DND-41 (cell line): ENCODE measurements around the gene UBQLN1.

Experiments used
- ATAC-seq: fragments of 200-7000 bp; cut with Tn5 transposase; 3 replicates; pipeline ENCODE4 v1.9.1; 2021; ENCODE audit warnings: low read depth; ENCODE audit not compliant: insufficient read depth
- DNase-seq: peaks from one replicate; pipeline ENCODE4 v3.0.0-alpha.2; 2020
- H2AFZ ChIP-seq: 2 replicates; pipeline ENCODE4 v1.6.0; 2012; ENCODE audit warnings: low read depth, low read length
- H3K27ac ChIP-seq: 2 replicates; pipeline ENCODE4 v1.5.1; 2012; ENCODE audit warnings: low read length, inconsistent platforms
- H3K27me3 ChIP-seq: fragments of 200-600 bp; sonication (generic); 2 replicates; pipeline ENCODE4 v1.6.0; 2012; ENCODE audit warnings: low read length, mild to moderate bottlenecking, inconsistent platforms; ENCODE audit not compliant: insufficient read depth, poor library complexity
- H3K36me3 ChIP-seq: 2 replicates; pipeline ENCODE4 v1.5.1; 2012; ENCODE audit warnings: low read length, inconsistent platforms; ENCODE audit not compliant: insufficient read depth
- H3K4me1 ChIP-seq: 2 replicates; pipeline ENCODE4 v1.5.1; 2012; ENCODE audit warnings: mild to moderate bottlenecking, low read length; ENCODE audit not compliant: insufficient read depth
- H3K4me2 ChIP-seq: 2 replicates; pipeline ENCODE4 v1.6.0; 2012; ENCODE audit warnings: mild to moderate bottlenecking, moderate library complexity, low read length, inconsistent platforms; ENCODE audit not compliant: insufficient read depth
- H3K4me3 ChIP-seq, 2 experiments: fragments of 200-600 bp in 1 of 2; shearing (Covaris generic) in 1 of 2; 2 replicates each; pipeline ENCODE4 v1.5.1; 2012 to 2016; ENCODE audit warnings: inconsistent platforms in 2 of 2, low read length in 2 of 2, mild to moderate bottlenecking in 2 of 2, low read depth in 1 of 2, moderate library complexity in 1 of 2
- H3K79me2 ChIP-seq: 2 replicates; pipeline ENCODE4 v1.6.0; 2012; ENCODE audit warnings: low read length, inconsistent platforms; ENCODE audit not compliant: insufficient read depth
- H3K9ac ChIP-seq: 2 replicates; pipeline ENCODE4 v1.6.0; 2012; ENCODE audit warnings: low read depth, mild to moderate bottlenecking, inconsistent platforms, low read length, moderate library complexity
- H3K9me3 ChIP-seq: 2 replicates; pipeline ENCODE4 v1.5.1; 2012; ENCODE audit warnings: low read length, moderate library complexity, mild to moderate bottlenecking, inconsistent platforms; ENCODE audit not compliant: insufficient read depth, severe bottlenecking
- H4K20me1 ChIP-seq: 2 replicates; pipeline ENCODE4 v1.6.0; 2012; ENCODE audit warnings: low read length; ENCODE audit not compliant: insufficient read depth
- EZH2 ChIP-seq: IDR thresholded peaks from 3 replicates; pipeline ENCODE4 v1.6.1; 2012; ENCODE audit warnings: borderline replicate concordance, low read depth, mild to moderate bottlenecking, moderate library complexity, low read length, inconsistent platforms; ENCODE audit not compliant: severe bottlenecking
- TF ChIP-seq, protein P1 (sequence below): IDR thresholded peaks from 2 replicates; pipeline ENCODE4 v1.5.1; 2012; ENCODE audit warnings: borderline replicate concordance, low read length, moderate library complexity, mild to moderate bottlenecking; ENCODE audit not compliant: poor library complexity, severe bottlenecking; ENCODE audit errors: extremely low read depth

Gene UBQLN1

DNA sequence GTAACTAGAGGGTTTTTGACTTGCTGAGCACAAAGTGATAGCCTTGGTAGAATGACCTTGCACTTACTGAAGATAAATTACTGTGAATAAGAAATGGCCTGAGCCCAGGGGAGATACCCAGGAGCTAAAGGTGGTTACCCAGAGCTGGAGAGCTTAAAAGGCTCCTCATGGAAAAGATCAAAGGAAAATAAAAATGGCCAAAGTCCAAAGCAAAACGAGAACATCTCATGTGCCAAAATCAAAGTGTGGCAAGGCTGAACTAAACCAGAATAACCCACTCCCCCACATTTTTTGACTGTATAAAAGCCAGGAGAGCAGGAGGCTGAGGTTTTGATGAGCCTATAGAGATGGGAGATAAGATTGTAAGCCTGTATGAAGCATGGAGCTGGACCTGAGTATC, 70.4 kb downstream of the UBQLN1 start:
- Histone ChIP-seq H3K4me1 (no peaks in the 10 kb centered on the region), H3K4me3 (no peak overlapping the region), H3K27me3 (no peaks in the 10 kb centered on the region), H2AFZ (no peak overlapping the region), H3K27ac (no peak overlapping the region), H3K9me3 (no peaks in the 10 kb centered on the region), H3K36me3 (no peaks in the 10 kb centered on the region), H4K20me1 (no peaks in the 10 kb centered on the region), H3K79me2 (no peaks in the 10 kb centered on the region), H3K9ac (no peak overlapping the region), H3K4me2 (no peak overlapping the region)
- ATAC-seq (no peak), DNase-seq (no peak)
- TF ChIP-seq, protein P1, sequence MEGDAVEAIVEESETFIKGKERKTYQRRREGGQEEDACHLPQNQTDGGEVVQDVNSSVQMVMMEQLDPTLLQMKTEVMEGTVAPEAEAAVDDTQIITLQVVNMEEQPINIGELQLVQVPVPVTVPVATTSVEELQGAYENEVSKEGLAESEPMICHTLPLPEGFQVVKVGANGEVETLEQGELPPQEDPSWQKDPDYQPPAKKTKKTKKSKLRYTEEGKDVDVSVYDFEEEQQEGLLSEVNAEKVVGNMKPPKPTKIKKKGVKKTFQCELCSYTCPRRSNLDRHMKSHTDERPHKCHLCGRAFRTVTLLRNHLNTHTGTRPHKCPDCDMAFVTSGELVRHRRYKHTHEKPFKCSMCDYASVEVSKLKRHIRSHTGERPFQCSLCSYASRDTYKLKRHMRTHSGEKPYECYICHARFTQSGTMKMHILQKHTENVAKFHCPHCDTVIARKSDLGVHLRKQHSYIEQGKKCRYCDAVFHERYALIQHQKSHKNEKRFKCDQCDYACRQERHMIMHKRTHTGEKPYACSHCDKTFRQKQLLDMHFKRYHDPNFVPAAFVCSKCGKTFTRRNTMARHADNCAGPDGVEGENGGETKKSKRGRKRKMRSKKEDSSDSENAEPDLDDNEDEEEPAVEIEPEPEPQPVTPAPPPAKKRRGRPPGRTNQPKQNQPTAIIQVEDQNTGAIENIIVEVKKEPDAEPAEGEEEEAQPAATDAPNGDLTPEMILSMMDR = no peak
- TF ChIP-seq EZH2 = no peak

- no peak for ATAC-seq
- no peaks in the 10 kb centered on the region for H3K79me2 ChIP-seq
Measured at GRCh38 chr9:83636813-83637212, 70.9 kb downstream of the UBQLN1 start.

GRCh38 chr9:83633676-83634075, 74.1 kb downstream of the UBQLN1 start:
- H3K27ac ChIP-seq = no peak overlapping the region
- no peaks in the 10 kb centered on the region for H4K20me1 ChIP-seq
- no peaks in the 10 kb centered on the region for H3K79me2 ChIP-seq

More at GRCh38 chr9:83636813-83637212, 70.9 kb downstream of the UBQLN1 start:
- no peaks in the 10 kb centered on the region for H3K36me3 ChIP-seq
- H3K9ac ChIP-seq = no peak overlapping the region
- no peaks in the 10 kb centered on the region for H3K27me3 ChIP-seq
- H3K4me2 ChIP-seq = no peak overlapping the region
- H2AFZ ChIP-seq = no peak overlapping the region
- no peak overlapping the region for H3K27ac ChIP-seq
- no peak for DNase-seq
- no peaks in the 10 kb centered on the region for H3K9me3 ChIP-seq
- H4K20me1 ChIP-seq = no peaks in the 10 kb centered on the region
- H3K4me1 ChIP-seq = no peaks in the 10 kb centered on the region
- TF ChIP-seq, protein P1 = no peak
- TF ChIP-seq EZH2 = no peak
- no peak overlapping the region for H3K4me3 ChIP-seq

More at GRCh38 chr9:83633676-83634075, 74.1 kb downstream of the UBQLN1 start:
- H3K36me3 ChIP-seq = peaks cover 6% of the 10 kb centered on the region; the same call in 1 of the 2 replicates
- no peak overlapping the region for H3K4me2 ChIP-seq
- ATAC-seq = no peak
- H3K27me3 ChIP-seq = no peaks in the 10 kb centered on the region
- no peak overlapping the region for H3K4me3 ChIP-seq
- H2AFZ ChIP-seq = no peak overlapping the region
- TF ChIP-seq, protein P1 = no peak
- no peak for TF ChIP-seq EZH2
- H3K4me1 ChIP-seq = no peaks in the 10 kb centered on the region
- no peak overlapping the region for H3K9ac ChIP-seq
- no peaks in the 10 kb centered on the region for H3K9me3 ChIP-seq
- no peak for DNase-seq
